Subcutaneous adipose tissue (tissue), 4 donors: Measurements from ENCODE around the gene HDLBP. TPM values are rescaled to one million over a fixed set of nuclear protein-coding genes. Genes with fewer than 3 reads are reported as not detected.

Experiments used
- CTCF ChIP-seq: fragments of 450-650 bp; IDR thresholded peaks from one replicate; pipeline ENCODE4 v1.5.1; 2016; ENCODE audit warnings: low read depth, mild to moderate bottlenecking, control low read depth, antibody characterized with exemption, moderate library complexity
- total RNA-seq, 4 donors: library from RNA; depleted of rRNA; stranded (reverse); fragments of >200 nt; gene quantifications; one replicate each; pipeline ENCODE4 v1.1.0, GENCODE V29; 2016

HDLBP gene
- total RNA-seq, 4 donors from 2014 or later: 306 to 581 (median 503) TPM

GRCh38 chr2:241179899-241180298 is 135.6 kb downstream of the HDLBP start:
- TF ChIP-seq CTCF: no peak

- no peak for TF ChIP-seq CTCF
Observed at GRCh38 chr2:241178961-241179360, 136.5 kb downstream of the HDLBP start.

- TF ChIP-seq CTCF: no peak
Observed at GRCh38 chr2:241177526-241178334, 137.7 kb downstream of the HDLBP start.

Other genes starting within 250 kb of the HDLBP start
- gene MTERF4, start 213.4 kb downstream of the HDLBP start, total RNA-seq: 10 to 100 TPM; 31.6 to 45.2 (median 38.4) TPM
- 1 to 10 TPM; 2.0 to 4.4 (median 4.0) TPM for gene PASK, start 166.2 kb downstream of the HDLBP start, total RNA-seq
- gene PPP1R7, start 165.2 kb downstream of the HDLBP start, total RNA-seq: 10 to 100 TPM; 38.8 to 48.1 (median 40.3) TPM
- gene ANO7, start 127.0 kb downstream of the HDLBP start, total RNA-seq: under 1 TPM in 3 of 4 donors, not detected in 1; 0.34 to 0.66 (median 0.65) TPM
- gene SEPTIN2, start 253 bp upstream of the HDLBP start, total RNA-seq: 100 to 1,000 TPM; 299 to 428 (median 363) TPM
- gene FARP2, start 40.6 kb upstream of the HDLBP start, total RNA-seq: 10 to 100 TPM; 27.4 to 49.1 (median 35.0) TPM
- gene STK25, start 192.9 kb upstream of the HDLBP start, total RNA-seq: 100 to 1,000 TPM in 2 of 4 donors, 10 to 100 TPM in 2; 85.3 to 230 (median 124) TPM
- gene BOK, start 243.1 kb upstream of the HDLBP start, total RNA-seq: 100 to 1,000 TPM in 1 of 4 donors, 10 to 100 TPM in 3; 69.9 to 421 (median 80.4) TPM